Mucosa of descending colon (tissue), 3 donors: ENCODE data around the gene CDK5R1. TPM values are rescaled to one million over a fixed set of nuclear protein-coding genes. Genes with fewer than 3 reads are reported as not detected.
A peak's percentile ranks its signal among the peaks of the same experiment; 100 is the strongest.

ENCODE experiments used
- ATAC-seq: fragments of 200-7000 bp; cut with Tn5 transposase; one replicate; pipeline ENCODE4 v1.9.1; 2020; ENCODE audit warnings: mild to moderate bottlenecking, moderate library complexity
- DNase-seq, 3 donors: peaks; one replicate each; pipeline ENCODE4 v3.0.0-alpha.2; 2020
- H3K36me3 ChIP-seq: fragments of 200-600 bp; one replicate; pipeline ENCODE4 v1.8.0; 2021; ENCODE audit warnings: low read depth, mild to moderate bottlenecking
- H3K4me1 ChIP-seq: fragments of 200-600 bp; one replicate; pipeline ENCODE4 v1.8.0; 2021; ENCODE audit warnings: low read depth, mild to moderate bottlenecking
- H3K4me3 ChIP-seq: fragments of 200-600 bp; one replicate; pipeline ENCODE4 v1.8.0; 2021; ENCODE audit warnings: mild to moderate bottlenecking
- H3K9me3 ChIP-seq: fragments of 200-600 bp; one replicate; pipeline ENCODE4 v1.8.0; 2021; ENCODE audit warnings: mild to moderate bottlenecking
- CTCF ChIP-seq: fragments of 200-600 bp; IDR thresholded peaks from one replicate; pipeline ENCODE4 v1.8.0; 2022; ENCODE audit warnings: antibody characterized with exemption, mild to moderate bottlenecking
- intact Hi-C, 2 donors: fragments of 100-400 bp; cut with DNase I in 1 of 2; cut with micrococcal nuclease in 1 of 2; formaldehyde crosslinking; loops; one replicate each; pipeline versions ENCODE4 v1.11.0 to v1.11.1; 2022; cut with DNase I, micrococcal nuclease
- total RNA-seq, 3 donors: library from RNA; stranded (reverse); fragmentation: NEBNext Ultra II Directional in 2 of 3; extraction: Animal tissue kit (Norgen Biotek cat#: 25700) in 2 of 3; gene quantifications; one replicate each; pipeline versions ENCODE4 v1.2.1 to v1.2.4, GENCODE V29; 2021 to 2023
- donor health status: DM: no; HTN: no; CAD: no; lungs with moderate emphysema.
- donor health status: DM: no; HTN: no; CAD: no.
- donor health status: DM: no; HTN: yes; CAD: no.

CDK5R1 gene
- total RNA-seq, 3 donors from 2014 or later: 0.72 to 2.1 (median 1.3) TPM

- no peak for TF ChIP-seq CTCF
- Histone ChIP-seq H3K4me3 (peak overlapping the region; percentile 34), H3K9me3 (no peaks in the 10 kb centered on the region), H3K4me1 (peaks cover 12% of the 10 kb centered on the region), H3K36me3 (no peaks in the 10 kb centered on the region)
- DNase-seq: peak; percentile 72 to 84 (median 75)
- ATAC-seq: peak; percentile 87
- intact Hi-C loops: no loop called here
Observed at GRCh38 chr17:32486111-32486700, 587 bp upstream of the CDK5R1 start.

GRCh38 chr17:32487473-32488176, 832 bp downstream of the CDK5R1 start:
- peaks cover 12% of the 10 kb centered on the region for H3K4me1 ChIP-seq
- H3K9me3 ChIP-seq: no peaks in the 10 kb centered on the region
- DNase-seq (peak in 2 of 3 donors; percentile 54 to 68), ATAC-seq (peak; percentile 15)
- H3K4me3 ChIP-seq: peak overlapping the region; percentile 26
- intact Hi-C loops: no loop called here
- no peaks in the 10 kb centered on the region for H3K36me3 ChIP-seq
- TF ChIP-seq CTCF: no peak

- no peak for ATAC-seq
- H3K4me1 ChIP-seq: peaks cover 12% of the 10 kb centered on the region
- no peak overlapping the region for H3K4me3 ChIP-seq
- no peak for TF ChIP-seq CTCF
- no peaks in the 10 kb centered on the region for H3K9me3 ChIP-seq
- no peaks in the 10 kb centered on the region for H3K36me3 ChIP-seq
- DNase-seq: no peak
- intact Hi-C loops: no loop called here
Observed at GRCh38 chr17:32488177-32488542, 1.4 kb downstream of the CDK5R1 start.

- ATAC-seq: no peak
- H3K4me3 ChIP-seq: no peak overlapping the region
- intact Hi-C loops: no loop called here
- H3K36me3 ChIP-seq: no peaks in the 10 kb centered on the region
- peak in 1 of 3 donors; percentile 29 for DNase-seq
- H3K4me1 ChIP-seq: peaks cover 12% of the 10 kb centered on the region
- H3K9me3 ChIP-seq: no peaks in the 10 kb centered on the region
- TF ChIP-seq CTCF: no peak
Observed at GRCh38 chr17:32488604-32489180, 1.9 kb downstream of the CDK5R1 start.

GRCh38 chr17:32489320-32490100, 2.7 kb downstream of the CDK5R1 start:
- Histone ChIP-seq H3K4me1 (peaks cover 12% of the 10 kb centered on the region), H3K4me3 (no peak overlapping the region), H3K9me3 (no peaks in the 10 kb centered on the region), H3K36me3 (no peaks in the 10 kb centered on the region)
- DNase-seq (peak in 1 of 3 donors; percentile 44), ATAC-seq (no peak)
- intact Hi-C loops: no loop called here
- no peak for TF ChIP-seq CTCF
